RCC 7860 (cell line): ENCODE results near the gene LMCD1.
A peak's percentile ranks its signal among the peaks of the same experiment; 100 is the strongest.

Experiments
- DNase-seq: peaks from one replicate; pipeline ENCODE4 v3.0.0-alpha.2; 2015; ENCODE audit warnings: low spot score
- FAIRE-seq: peaks from 2 replicates; lab custom pipeline; 2012; peaks lifted over from hg19 to GRCh38; lab: Jason Lieb, UNC

Gene LMCD1

DNA sequence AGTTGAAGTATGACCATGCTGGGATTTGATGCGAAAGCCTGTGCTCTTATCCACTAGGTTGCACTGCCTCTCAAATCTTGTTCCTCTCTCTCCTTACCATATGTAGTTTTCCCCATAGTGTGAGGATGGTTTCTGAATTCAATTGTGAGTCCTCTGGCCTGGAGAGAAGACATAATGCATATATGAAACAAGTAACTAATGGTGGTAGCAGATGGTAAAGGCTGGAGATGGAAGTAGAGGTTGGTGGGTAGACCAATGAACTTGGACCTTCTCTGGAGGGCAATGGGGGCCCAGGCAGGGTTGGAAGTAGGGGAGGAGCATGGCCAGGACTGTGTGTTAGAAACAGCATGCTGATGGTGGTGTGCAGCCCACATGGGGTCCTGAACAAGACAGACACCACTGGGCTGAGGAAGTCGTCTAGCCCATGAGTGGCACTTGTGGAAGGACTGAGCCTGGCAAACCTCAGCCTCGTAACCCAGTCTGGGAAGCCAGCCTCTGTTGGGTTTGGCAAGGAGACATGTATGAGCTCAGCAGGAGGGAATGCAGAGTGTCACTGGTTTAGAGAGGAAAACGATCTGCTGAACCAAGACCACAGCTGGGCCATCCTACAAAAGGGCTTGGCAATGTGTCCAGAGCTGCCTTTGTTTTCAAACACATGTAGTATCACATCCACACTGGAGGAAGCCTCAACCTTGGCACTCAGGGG is 18.5 kb upstream of the LMCD1 start:
- FAIRE-seq (peak; percentile 95), DNase-seq (peak; percentile 94)

GRCh38 chr3:8484409-8485140 is 17.0 kb upstream of the LMCD1 start:
- no peak for FAIRE-seq
- DNase-seq = no peak

- DNase-seq (no peak), FAIRE-seq (no peak)
Measured at GRCh38 chr3:8485141-8485870, 16.3 kb upstream of the LMCD1 start.

GRCh38 chr3:8485943-8486342 is 15.7 kb upstream of the LMCD1 start:
- FAIRE-seq = no peak
- DNase-seq = no peak

GRCh38 chr3:8486434-8486833 is 15.2 kb upstream of the LMCD1 start:
- no peak for DNase-seq
- FAIRE-seq = no peak

DNA sequence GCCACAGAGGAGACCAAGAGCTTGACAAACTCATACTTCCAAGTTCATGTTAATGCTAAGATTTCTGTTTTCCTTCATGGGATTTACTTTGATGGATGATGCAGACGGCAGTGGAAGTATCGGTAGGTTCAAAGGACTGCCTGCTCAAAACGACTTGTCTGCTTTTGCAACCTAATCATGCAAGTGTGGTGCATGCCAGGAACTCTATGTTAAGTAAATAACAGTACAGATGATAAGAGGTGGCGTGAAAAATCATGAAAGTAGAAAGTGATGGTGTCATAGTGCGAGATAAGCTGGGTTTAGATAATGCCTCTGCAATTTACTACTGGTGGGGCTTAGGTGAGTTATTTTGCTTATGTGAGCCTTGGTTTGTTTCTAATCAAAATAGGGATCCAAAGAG is 14.7 kb upstream of the LMCD1 start:
- FAIRE-seq (no peak), DNase-seq (no peak)

GRCh38 chr3:8488411-8488810 is 13.2 kb upstream of the LMCD1 start:
- FAIRE-seq = no peak
- peak; percentile 37 for DNase-seq

GRCh38 chr3:8488877-8489276 is 12.7 kb upstream of the LMCD1 start:
- no peak for DNase-seq
- FAIRE-seq = no peak

GRCh38 chr3:8489278-8489792 is 12.3 kb upstream of the LMCD1 start:
- FAIRE-seq (no peak), DNase-seq (no peak)

DNA sequence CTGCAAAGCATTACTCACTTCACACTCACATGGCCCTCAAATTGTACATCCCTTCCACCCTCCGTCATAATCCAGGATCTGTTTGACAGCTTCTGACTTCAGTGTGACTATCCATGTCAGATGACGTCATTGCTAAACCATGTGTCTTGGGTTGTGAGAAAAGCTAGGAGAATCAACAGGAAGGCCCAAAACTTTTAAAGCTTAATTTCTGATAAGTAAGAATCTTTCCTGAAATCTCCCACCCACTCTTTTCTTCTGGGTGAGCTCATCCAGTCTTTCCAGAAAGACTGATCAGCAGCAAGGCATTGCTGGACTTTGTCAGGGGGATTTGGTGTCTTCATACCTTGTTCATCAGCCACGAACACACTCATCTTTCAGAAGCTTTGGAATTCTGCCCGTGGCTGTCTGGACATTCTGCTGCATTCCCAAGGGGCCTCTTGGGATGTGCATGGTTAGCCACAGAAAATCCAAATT is 11.5 kb upstream of the LMCD1 start:
- FAIRE-seq (peak; percentile 83), DNase-seq (peak; percentile 87)

GRCh38 chr3:8491271-8492144 is 10.1 kb upstream of the LMCD1 start:
- FAIRE-seq (no peak), DNase-seq (no peak)

DNA sequence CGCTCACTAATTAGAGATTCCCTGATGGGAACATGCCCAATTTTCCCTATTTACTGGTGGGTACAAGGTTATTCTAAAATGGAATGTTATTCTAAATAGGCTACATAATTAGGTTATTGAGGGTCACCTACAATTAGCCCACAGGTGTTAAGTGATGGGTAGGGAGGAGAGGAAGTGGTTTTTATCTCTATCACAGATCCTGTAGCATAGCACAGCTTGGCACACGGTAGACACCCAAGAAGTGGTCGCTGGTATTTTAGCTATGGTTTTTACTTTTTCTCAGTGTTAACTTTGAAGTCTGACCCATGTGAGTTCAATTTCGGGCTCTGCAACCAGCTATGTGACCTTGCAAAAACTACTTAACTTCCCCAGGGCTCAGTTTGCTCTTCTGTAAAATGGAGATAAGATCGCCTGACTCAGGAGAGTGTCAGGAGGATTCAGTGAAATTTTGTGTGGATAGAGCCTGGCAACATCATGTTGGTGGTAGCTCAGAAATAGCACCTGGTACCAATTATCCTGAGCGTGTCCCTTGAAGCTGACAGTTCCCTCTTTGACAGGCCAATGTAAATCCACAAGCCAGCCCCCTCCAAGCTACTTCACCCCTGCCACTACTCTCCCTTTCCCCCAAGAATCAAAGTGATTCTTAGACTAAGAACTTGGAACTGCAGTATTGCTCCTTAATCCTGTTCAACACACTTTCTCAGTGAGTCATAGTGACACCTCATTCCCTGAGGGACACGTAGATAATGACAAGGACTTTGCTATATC is 8.7 kb upstream of the LMCD1 start:
- FAIRE-seq = peak; percentile 67
- peak; percentile 77 for DNase-seq

DNA sequence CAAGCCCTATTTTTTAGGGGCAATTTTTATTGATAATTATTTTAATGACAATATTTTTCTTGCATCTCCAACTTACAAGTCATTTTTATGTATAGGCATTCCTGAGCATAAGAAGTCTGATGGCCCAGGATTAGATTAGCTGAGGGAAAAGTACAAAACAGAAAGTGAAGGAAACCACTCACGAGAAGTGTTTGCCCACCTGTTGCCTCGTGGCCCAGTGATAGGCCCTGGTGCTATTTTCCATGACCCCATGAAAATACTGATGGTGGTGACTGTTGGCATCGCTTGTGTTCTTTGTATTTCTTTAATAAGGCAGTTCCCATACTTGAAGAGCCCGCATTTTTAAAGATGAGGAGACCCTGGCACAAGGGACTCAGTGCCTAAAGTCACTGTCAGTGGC is 7.9 kb upstream of the LMCD1 start:
- DNase-seq (no peak), FAIRE-seq (no peak)

- FAIRE-seq (no peak), DNase-seq (no peak)
Measured at GRCh38 chr3:8494327-8494726, 7.3 kb upstream of the LMCD1 start.

- peak; percentile 72 for FAIRE-seq
- DNase-seq = peak; percentile 93
Measured at GRCh38 chr3:8497582-8497981, 4.0 kb upstream of the LMCD1 start.

DNA sequence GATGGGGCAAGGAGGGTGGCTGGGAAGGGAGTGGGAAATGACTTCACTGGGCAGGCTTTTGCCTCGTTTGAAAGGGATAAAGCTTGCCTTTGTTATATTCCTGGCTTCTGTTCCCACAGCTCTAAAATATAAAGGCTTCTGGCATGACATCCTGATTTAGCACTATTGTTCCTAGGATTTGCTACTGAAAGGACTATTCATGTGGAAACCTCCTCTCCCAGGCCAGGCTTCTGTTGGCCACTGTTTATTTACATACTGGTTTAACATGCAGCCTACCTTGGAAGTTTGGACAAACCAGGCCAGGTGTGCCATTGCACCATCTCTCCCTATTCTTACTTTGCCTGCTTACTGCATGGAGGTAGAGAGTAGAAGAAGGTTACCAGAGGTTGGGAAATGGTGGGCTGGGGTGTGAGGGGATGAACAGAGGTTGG is 2.4 kb upstream of the LMCD1 start:
- FAIRE-seq (no peak), DNase-seq (peak; percentile 39)

DNA sequence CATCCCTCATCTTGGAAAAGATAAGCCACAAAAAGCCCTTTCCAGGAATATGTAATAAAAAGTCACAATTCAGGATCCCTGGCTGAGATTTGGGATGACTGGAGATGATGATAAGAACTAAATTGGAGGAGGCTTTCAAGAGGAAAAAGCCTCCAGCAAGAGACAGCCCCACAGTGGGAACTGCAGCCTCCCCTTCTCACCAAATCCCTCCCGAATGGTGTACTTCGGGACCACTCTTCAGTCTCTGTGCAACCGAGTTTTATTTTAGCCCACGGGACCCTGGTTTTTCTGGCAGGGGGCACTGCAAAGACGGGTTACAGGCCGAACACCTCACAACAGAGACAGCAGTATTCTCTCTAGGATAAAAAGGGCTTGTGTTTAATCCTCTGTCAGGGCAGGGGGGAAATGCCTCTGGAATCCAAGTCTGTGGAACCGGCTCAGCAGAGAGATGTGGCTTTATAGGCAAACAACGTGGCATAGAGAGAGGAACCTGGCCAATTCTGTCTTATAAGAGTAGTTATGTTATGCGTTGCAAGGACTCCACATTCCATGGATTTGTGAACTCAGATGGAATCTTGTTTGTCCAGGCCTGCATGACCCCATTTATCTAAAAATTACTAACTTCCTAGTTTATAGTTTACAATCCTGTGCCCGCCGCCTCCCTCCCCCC is 1.2 kb upstream of the LMCD1 start:
- no peak for FAIRE-seq

GRCh38 chr3:8500989-8501370 is 643 bp upstream of the LMCD1 start:
- FAIRE-seq (no peak), DNase-seq (no peak)

More for the DNA sequence above, 1.2 kb upstream of the LMCD1 start:
- peak; percentile 50 for DNase-seq

GRCh38 chr3:8503461-8503860 is 1.8 kb downstream of the LMCD1 start:
- FAIRE-seq (peak; percentile 86), DNase-seq (peak; percentile 66)
